BLaER1 (cell line): ENCODE results near the gene RPL36.
"Not testable (repeated sequence)": the region's sequence is repeated elsewhere in the genome, so short reads cannot be mapped to it uniquely, and the experiment has no call there.

Experiments
- H3K27ac ChIP-seq: shearing (Covaris generic); formaldehyde crosslinking; 2 replicates; pipeline ENCODE4 v1.8.1; 2022
- H3K27me3 ChIP-seq: shearing (Covaris generic); formaldehyde crosslinking; 2 replicates; pipeline ENCODE4 v1.8.1; 2022
- H3K36me3 ChIP-seq: shearing (Covaris generic); formaldehyde crosslinking; 2 replicates; pipeline ENCODE4 v1.8.1; 2022
- H3K4me1 ChIP-seq: shearing (Covaris generic); formaldehyde crosslinking; 2 replicates; pipeline ENCODE4 v1.8.1; 2022
- H3K4me2 ChIP-seq: shearing (Covaris generic); formaldehyde crosslinking; 2 replicates; pipeline ENCODE4 v1.8.1; 2022
- H3K4me3 ChIP-seq: shearing (Covaris generic); formaldehyde crosslinking; 2 replicates; pipeline ENCODE4 v1.8.1; 2022
- H3K9ac ChIP-seq: shearing (Covaris generic); formaldehyde crosslinking; 2 replicates; pipeline ENCODE4 v1.8.1; 2022
- H3K9me3 ChIP-seq: shearing (Covaris generic); formaldehyde crosslinking; 2 replicates; pipeline ENCODE4 v1.8.1; 2022
- H4K20me1 ChIP-seq: shearing (Covaris generic); formaldehyde crosslinking; 2 replicates; pipeline ENCODE4 v1.8.1; 2022
- Cebpa-rat ChIP-seq: shearing (Covaris generic); IDR thresholded peaks from 2 replicates; pipeline ENCODE4 v1.8.1; 2022

RPL36 gene

GRCh38 chr19:5687360-5688198 is 2.5 kb upstream of the RPL36 start:
- H3K9ac ChIP-seq: no peak overlapping the region
- no peaks in the 10 kb centered on the region for H3K9me3 ChIP-seq
- H3K4me1 ChIP-seq: peaks cover 30% of the 10 kb centered on the region
- peak overlapping the region; percentile 93 for H3K4me2 ChIP-seq
- TF ChIP-seq Cebpa-rat: no peak
- H3K27me3 ChIP-seq: no peaks in the 10 kb centered on the region
- peak overlapping the region; percentile 41; the same call in 1 of the 2 replicates for H3K27ac ChIP-seq
- peaks cover 13% of the 10 kb centered on the region for H3K36me3 ChIP-seq
- peak overlapping the region; percentile 76; the same call in 1 of the 2 replicates for H3K4me3 ChIP-seq
- H4K20me1 ChIP-seq: peaks cover 24% of the 10 kb centered on the region

GRCh38 chr19:5688262-5688881 is 1.7 kb upstream of the RPL36 start:
- H3K27ac ChIP-seq, H3K4me3 ChIP-seq, H3K4me2 ChIP-seq, H3K27me3 ChIP-seq, H3K9me3 ChIP-seq, H3K9ac ChIP-seq: not testable (repeated sequence)
- peaks cover 33% of the 10 kb centered on the region for H3K4me1 ChIP-seq
- H3K36me3 ChIP-seq: peaks cover 21% of the 10 kb centered on the region
- peaks cover 32% of the 10 kb centered on the region for H4K20me1 ChIP-seq

- peak overlapping the region; percentile 97 for H3K4me3 ChIP-seq
- TF ChIP-seq Cebpa-rat: no peak
- H3K9ac ChIP-seq: peak overlapping the region; percentile 98
- H3K9me3 ChIP-seq: no peaks in the 10 kb centered on the region
- peak overlapping the region; percentile 89 for H3K4me2 ChIP-seq
- peaks cover 49% of the 10 kb centered on the region for H3K36me3 ChIP-seq
- peaks cover 25% of the 10 kb centered on the region for H3K4me1 ChIP-seq
- H3K27ac ChIP-seq: peak overlapping the region; percentile 98
- H4K20me1 ChIP-seq: peaks cover 60% of the 10 kb centered on the region
- no peaks in the 10 kb centered on the region for H3K27me3 ChIP-seq
Measured at GRCh38 chr19:5690955-5691821, 1.1 kb downstream of the RPL36 start.

GRCh38 chr19:5691822-5692722 is 2.0 kb downstream of the RPL36 start:
- H3K27ac ChIP-seq: no peak overlapping the region
- no peak for TF ChIP-seq Cebpa-rat
- peak overlapping the region; percentile 98 for H3K9ac ChIP-seq
- H3K4me2 ChIP-seq: peak overlapping the region; percentile 89
- peaks cover 23% of the 10 kb centered on the region for H3K4me1 ChIP-seq
- H3K4me3 ChIP-seq: peak overlapping the region; percentile 97
- H3K9me3 ChIP-seq: no peaks in the 10 kb centered on the region
- H3K27me3 ChIP-seq: no peaks in the 10 kb centered on the region
- peaks cover 69% of the 10 kb centered on the region for H4K20me1 ChIP-seq
- peaks cover 58% of the 10 kb centered on the region for H3K36me3 ChIP-seq

GRCh38 chr19:5692723-5693194 is 2.7 kb downstream of the RPL36 start:
- H3K27ac ChIP-seq: no peak overlapping the region

GRCh38 chr19:5693195-5694166 is 3.4 kb downstream of the RPL36 start:
- H3K36me3 ChIP-seq: peaks cover 66% of the 10 kb centered on the region
- H3K9ac ChIP-seq: peak overlapping the region; percentile 98; the same call in 1 of the 2 replicates
- peaks cover 22% of the 10 kb centered on the region for H3K4me1 ChIP-seq
- H3K9me3 ChIP-seq: no peaks in the 10 kb centered on the region
- TF ChIP-seq Cebpa-rat: no peak
- H3K27me3 ChIP-seq: no peaks in the 10 kb centered on the region
- no peak overlapping the region for H3K4me2 ChIP-seq
- H4K20me1 ChIP-seq: peaks cover 83% of the 10 kb centered on the region
- no peak overlapping the region for H3K27ac ChIP-seq
- H3K4me3 ChIP-seq: no peak overlapping the region

More at GRCh38 chr19:5692723-5693194, 2.7 kb downstream of the RPL36 start:
- no peak for TF ChIP-seq Cebpa-rat
- H4K20me1 ChIP-seq: peaks cover 76% of the 10 kb centered on the region
- no peaks in the 10 kb centered on the region for H3K27me3 ChIP-seq
- peaks cover 17% of the 10 kb centered on the region for H3K4me1 ChIP-seq
- H3K4me2 ChIP-seq: peak overlapping the region; percentile 89
- peak overlapping the region; percentile 98; the same call in 1 of the 2 replicates for H3K9ac ChIP-seq
- peaks cover 60% of the 10 kb centered on the region for H3K36me3 ChIP-seq
- no peak overlapping the region for H3K4me3 ChIP-seq
- no peaks in the 10 kb centered on the region for H3K9me3 ChIP-seq

- Histone ChIP-seq H3K4me2 (no peak overlapping the region), H3K27me3 (no peaks in the 10 kb centered on the region), H3K4me3 (no peak overlapping the region), H3K4me1 (peaks cover 31% of the 10 kb centered on the region), H3K27ac (no peak overlapping the region), H4K20me1 (peaks cover 92% of the 10 kb centered on the region), H3K9ac (no peak overlapping the region), H3K36me3 (peaks cover 75% of the 10 kb centered on the region), H3K9me3 (no peaks in the 10 kb centered on the region)
- TF ChIP-seq Cebpa-rat: no peak
Measured at GRCh38 chr19:5694167-5694955, 4.3 kb downstream of the RPL36 start.
